Breast epithelium (tissue), 3 donors: Measurements from ENCODE around the gene DCAKD.

Experiments
- POLR2A ChIP-seq: fragments of 450-650 bp; IDR thresholded peaks from one replicate; pipeline ENCODE4 v1.6.1; 2016; ENCODE audit warnings: antibody characterized with exemption, mild to moderate bottlenecking, moderate library complexity
- TF ChIP-seq, protein P1 (sequence below), 3 donors: fragments of 450-650 bp; IDR thresholded peaks; one replicate each; pipeline ENCODE4 v1.5.1; 2016 to 2017; ENCODE audit warnings: antibody characterized with exemption in 3 of 3, mild to moderate bottlenecking in 3 of 3, moderate library complexity in 3 of 3

DNA sequence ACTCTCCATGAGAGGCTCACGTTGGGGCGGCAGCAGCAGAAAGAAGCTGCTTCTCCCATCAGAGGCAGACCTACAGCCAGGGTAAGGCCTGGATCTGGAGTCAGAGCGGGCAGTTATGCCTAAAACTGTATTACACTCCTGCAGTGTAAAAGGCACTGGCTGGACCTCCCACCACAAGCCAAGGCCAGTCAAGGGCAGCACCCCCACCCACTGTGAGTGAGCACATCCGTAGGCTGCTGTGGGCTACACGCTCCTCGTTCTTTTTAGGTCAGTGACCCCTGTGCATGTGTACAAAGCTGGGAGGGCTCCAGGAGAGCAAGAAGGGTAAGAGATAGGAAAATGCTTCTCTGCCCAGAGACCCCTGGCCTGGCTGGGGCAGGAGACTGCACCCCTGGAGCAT lies 20.7 kb downstream of the DCAKD start:
- TF ChIP-seq, protein P1, sequence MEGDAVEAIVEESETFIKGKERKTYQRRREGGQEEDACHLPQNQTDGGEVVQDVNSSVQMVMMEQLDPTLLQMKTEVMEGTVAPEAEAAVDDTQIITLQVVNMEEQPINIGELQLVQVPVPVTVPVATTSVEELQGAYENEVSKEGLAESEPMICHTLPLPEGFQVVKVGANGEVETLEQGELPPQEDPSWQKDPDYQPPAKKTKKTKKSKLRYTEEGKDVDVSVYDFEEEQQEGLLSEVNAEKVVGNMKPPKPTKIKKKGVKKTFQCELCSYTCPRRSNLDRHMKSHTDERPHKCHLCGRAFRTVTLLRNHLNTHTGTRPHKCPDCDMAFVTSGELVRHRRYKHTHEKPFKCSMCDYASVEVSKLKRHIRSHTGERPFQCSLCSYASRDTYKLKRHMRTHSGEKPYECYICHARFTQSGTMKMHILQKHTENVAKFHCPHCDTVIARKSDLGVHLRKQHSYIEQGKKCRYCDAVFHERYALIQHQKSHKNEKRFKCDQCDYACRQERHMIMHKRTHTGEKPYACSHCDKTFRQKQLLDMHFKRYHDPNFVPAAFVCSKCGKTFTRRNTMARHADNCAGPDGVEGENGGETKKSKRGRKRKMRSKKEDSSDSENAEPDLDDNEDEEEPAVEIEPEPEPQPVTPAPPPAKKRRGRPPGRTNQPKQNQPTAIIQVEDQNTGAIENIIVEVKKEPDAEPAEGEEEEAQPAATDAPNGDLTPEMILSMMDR (IDR thresholded peaks at IDR 0.05) = no peak
- no peak for TF ChIP-seq POLR2A
